Breast epithelium (tissue), 3 donors: ENCODE data around the gene ATP8B3.

Source experiments
- CTCF ChIP-seq, 3 donors: fragments of 450-650 bp; IDR thresholded peaks; one replicate each; pipeline ENCODE4 v1.5.1; 2016 to 2017; ENCODE audit warnings: antibody characterized with exemption in 3 of 3, mild to moderate bottlenecking in 3 of 3, moderate library complexity in 3 of 3
- POLR2A ChIP-seq: fragments of 450-650 bp; IDR thresholded peaks from one replicate; pipeline ENCODE4 v1.6.1; 2016; ENCODE audit warnings: antibody characterized with exemption, mild to moderate bottlenecking, moderate library complexity
- POLR2AphosphoS5 ChIP-seq, 3 donors: sonication (generic); formaldehyde crosslinking; IDR thresholded peaks; one replicate each; pipeline ENCODE4 v1.6.1; 2017; ENCODE audit warnings: antibody characterized with exemption in 3 of 3

GRCh38 chr19:1808395-1808731, 3.7 kb downstream of the ATP8B3 start:
- TF ChIP-seq POLR2AphosphoS5 (IDR thresholded peaks at IDR 0.05) (no peak), CTCF (IDR thresholded peaks at IDR 0.05) (no peak), POLR2A (no peak)
